HEK293 (cell line): ENCODE data around the gene B4GALT2.

Source experiments
- HOXC10 ChIP-seq: sonication (generic); formaldehyde crosslinking; IDR thresholded peaks from 2 replicates; pipeline ENCODE4 v1.8.1; 2023; ENCODE audit warnings: mild to moderate bottlenecking, missing genetic modification reagents
- TF ChIP-seq, protein P1 (sequence below): fragments of 450-650 bp; formaldehyde crosslinking; IDR thresholded peaks from 2 replicates; pipeline ENCODE4 v1.5.1; 2017; ENCODE audit warnings: missing biosample characterization, missing genetic modification characterization

DNA sequence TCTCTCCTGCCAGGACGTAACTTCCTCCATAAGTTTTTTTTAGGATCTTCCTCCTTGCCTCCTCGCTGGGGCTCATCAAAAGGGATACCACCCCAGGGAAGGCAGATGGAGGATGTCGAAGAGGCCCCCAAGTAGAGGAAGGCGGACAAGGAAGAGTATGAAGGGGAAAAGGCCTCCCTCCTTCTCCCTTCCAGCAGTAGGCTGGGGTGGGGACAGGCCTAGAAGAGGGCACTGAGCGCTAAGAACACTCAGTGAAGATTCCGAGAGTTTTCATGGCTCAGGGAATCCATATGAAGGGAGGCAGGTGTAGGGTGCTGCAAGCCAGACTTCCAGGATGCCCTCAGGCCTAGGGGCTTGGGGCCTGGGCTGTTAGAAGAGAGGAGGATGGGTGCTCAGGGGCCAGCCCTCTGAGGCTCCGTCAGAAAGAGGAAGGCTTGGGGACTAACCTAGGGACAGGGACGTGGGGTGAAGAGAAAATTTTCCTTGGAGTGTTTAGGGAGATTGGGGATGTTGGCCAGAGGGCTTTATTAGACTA is 54.1 kb downstream of the B4GALT2 start:
- TF ChIP-seq, protein P1, sequence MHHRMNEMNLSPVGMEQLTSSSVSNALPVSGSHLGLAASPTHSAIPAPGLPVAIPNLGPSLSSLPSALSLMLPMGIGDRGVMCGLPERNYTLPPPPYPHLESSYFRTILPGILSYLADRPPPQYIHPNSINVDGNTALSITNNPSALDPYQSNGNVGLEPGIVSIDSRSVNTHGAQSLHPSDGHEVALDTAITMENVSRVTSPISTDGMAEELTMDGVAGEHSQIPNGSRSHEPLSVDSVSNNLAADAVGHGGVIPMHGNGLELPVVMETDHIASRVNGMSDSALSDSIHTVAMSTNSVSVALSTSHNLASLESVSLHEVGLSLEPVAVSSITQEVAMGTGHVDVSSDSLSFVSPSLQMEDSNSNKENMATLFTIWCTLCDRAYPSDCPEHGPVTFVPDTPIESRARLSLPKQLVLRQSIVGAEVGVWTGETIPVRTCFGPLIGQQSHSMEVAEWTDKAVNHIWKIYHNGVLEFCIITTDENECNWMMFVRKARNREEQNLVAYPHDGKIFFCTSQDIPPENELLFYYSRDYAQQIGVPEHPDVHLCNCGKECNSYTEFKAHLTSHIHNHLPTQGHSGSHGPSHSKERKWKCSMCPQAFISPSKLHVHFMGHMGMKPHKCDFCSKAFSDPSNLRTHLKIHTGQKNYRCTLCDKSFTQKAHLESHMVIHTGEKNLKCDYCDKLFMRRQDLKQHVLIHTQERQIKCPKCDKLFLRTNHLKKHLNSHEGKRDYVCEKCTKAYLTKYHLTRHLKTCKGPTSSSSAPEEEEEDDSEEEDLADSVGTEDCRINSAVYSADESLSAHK (tag by site-specific recombination), result no peak
- TF ChIP-seq HOXC10 (CRISPR knock-in tag), result no peak
